Ovary (tissue), 9 donors: ENCODE data around the gene ACVR1B. TPM values are rescaled to one million over a fixed set of nuclear protein-coding genes. Genes with fewer than 3 reads are reported as not detected.

Experiments used
- DNase-seq, 5 donors: peaks; one replicate each; pipeline ENCODE4 v3.0.0-alpha.2; 2019 to 2020
- H3K27ac ChIP-seq, 2 donors: fragments of 200-600 bp; one replicate each; pipeline versions ENCODE4 v1.5.1 to v1.8.0; 2019 to 2022
- H3K27me3 ChIP-seq: fragments of 200-600 bp; one replicate; pipeline ENCODE4 v1.8.0; 2022
- H3K36me3 ChIP-seq: fragments of 200-600 bp; sonication (generic); one replicate; pipeline ENCODE4 v1.5.1; 2019
- H3K4me1 ChIP-seq: one replicate; pipeline ENCODE4 v1.8.1; 2013; ENCODE audit warnings: mild to moderate bottlenecking, moderate library complexity; ENCODE audit not compliant: insufficient read depth
- H3K4me3 ChIP-seq: fragments of 200-600 bp; sonication (generic); one replicate; pipeline ENCODE4 v1.5.1; 2017
- H3K9me3 ChIP-seq, 2 donors: fragments of 200-600 bp in 1 of 2; sonication (generic) in 1 of 2; one replicate each; pipeline versions ENCODE4 v1.5.1 to v1.8.1; 2013 to 2019; ENCODE audit warnings: mild to moderate bottlenecking in 1 of 2, moderate library complexity in 1 of 2
- CTCF ChIP-seq, 3 donors: fragments of 450-650 bp in 2 of 3; fragments of 200-600 bp in 1 of 3; IDR thresholded peaks; one replicate each; pipeline versions ENCODE4 v1.5.1 to v1.8.0; 2016 to 2022; ENCODE audit warnings: antibody characterized with exemption in 3 of 3, mild to moderate bottlenecking in 1 of 3
- EP300 ChIP-seq: sonication (generic); formaldehyde crosslinking; IDR thresholded peaks from one replicate; pipeline ENCODE4 v1.6.1; 2017; ENCODE audit warnings: antibody characterized with exemption
- POLR2A ChIP-seq: fragments of 450-650 bp; IDR thresholded peaks from one replicate; pipeline ENCODE4 v1.6.1; 2017; ENCODE audit warnings: antibody characterized with exemption, mild to moderate bottlenecking, moderate library complexity
- WGBS, 3 donors: extraction: QIAGEN DNeasy Blood & Tissue Kit in 1 of 3; methylation state at CpG; one replicate each; pipeline versions ENCODE4 v1.1.5 to v1.1.7; 2013 to 2017; 5-methylcytosine and 5-hydroxymethylcytosine counted together
- intact Hi-C, 4 donors: fragments of 100-400 bp; cut with DNase I; formaldehyde crosslinking; loops; one replicate each; pipeline versions ENCODE4 v1.11.0 to v1.15.1; 2022 to 2023
- polyA plus RNA-seq, 2 donors: library from polyadenylated mRNA; stranded (reverse); fragments of 200-250 nt in 1 of 2; fragments of 350-450 nt in 1 of 2; fragmentation: Illumina TruSeq in 1 of 2; extraction: RNeasy Lipid Tissue Mini Kit (QIAGEN cat#74804) in 1 of 2; gene quantifications; one replicate each; pipeline ENCODE4 v1.2.3, GENCODE V29; 2013 to 2014
- total RNA-seq, 7 donors: library from RNA; depleted of rRNA in 2 of 7; stranded (reverse); fragments of >200 nt in 2 of 7; fragmentation: NEBNext Ultra II Directional in 3 of 7; extraction: Animal tissue kit (Norgen Biotek cat#: 25700) in 3 of 7; gene quantifications; one replicate each; pipeline versions ENCODE4 v1.1.0 to v1.2.4, GENCODE V29; 2016 to 2023
- donor health status: DM: no; HTN: no; CAD: no; lungs with moderate emphysema.
- donor health status: DM: no; HTN: no; CAD: no.
- donor health status: Bipolar disorder and iron deficiency.
- donor health status: DM: yes; HTN: yes; CAD: no.
- donor health status: DM: no; HTN: no; CAD: no.
- donor health status: DM: yes; HTN: yes; CAD: no.

Gene ACVR1B
- total and polyA plus RNA-seq, 9 donors = 6.9 to 27.3 (median 19.1) TPM

GRCh38 chr12:51922146-51922545 is 29.4 kb upstream of the ACVR1B start:
- intact Hi-C loops = no loop called here
- TF ChIP-seq EP300 (no peak), POLR2A (no peak), CTCF (IDR thresholded peaks at IDR 0.05) (no peak)
- WGBS, 3 donors = 92 to 96% (median 94%) methylated on average over 2 of the region's 2 CpGs
- no peaks in the 10 kb centered on the region for H3K36me3 ChIP-seq
- no peaks in the 10 kb centered on the region for H3K27me3 ChIP-seq
- no peak overlapping the region for H3K27ac ChIP-seq
- no peaks in the 10 kb centered on the region for H3K9me3 ChIP-seq
- peaks cover 16% of the 10 kb centered on the region for H3K4me1 ChIP-seq
- H3K4me3 ChIP-seq = no peak overlapping the region
- DNase-seq = peak in 1 of 5 donors; percentile 22

- 53 to 65% (median 55%) methylated on average over 14 to 16 of the region's 16 CpGs for WGBS, 3 donors
- no peak overlapping the region for H3K4me3 ChIP-seq
- TF ChIP-seq POLR2A (no peak), EP300 (no peak), CTCF (IDR thresholded peaks at IDR 0.05) (no peak)
- intact Hi-C loops = no loop called here
- no peaks in the 10 kb centered on the region for H3K9me3 ChIP-seq
- DNase-seq = no peak
- no peaks in the 10 kb centered on the region for H3K27me3 ChIP-seq
- H3K36me3 ChIP-seq = no peaks in the 10 kb centered on the region
- H3K4me1 ChIP-seq = peaks cover 10% of the 10 kb centered on the region
- H3K27ac ChIP-seq = no peak overlapping the region
Measured at GRCh38 chr12:51922762-51923505, 28.6 kb upstream of the ACVR1B start.

- H3K4me3 ChIP-seq = no peak overlapping the region
- 23 to 30% (median 27%) methylated on average over 30 to 31 of the region's 31 CpGs for WGBS, 3 donors
- no peak overlapping the region for H3K27ac ChIP-seq
Measured at GRCh38 chr12:51923506-51924365, 27.8 kb upstream of the ACVR1B start.

More at GRCh38 chr12:51923506-51924365, 27.8 kb upstream of the ACVR1B start:
- peak in 3 of 5 donors; percentile 38 to 60 (median 46) for DNase-seq
- TF ChIP-seq POLR2A = no peak
- TF ChIP-seq EP300 = no peak
- peak in 2 of 3 donors; percentile 41 to 45 for TF ChIP-seq CTCF (IDR thresholded peaks at IDR 0.05)
- no peaks in the 10 kb centered on the region for H3K27me3 ChIP-seq
- H3K9me3 ChIP-seq = no peaks in the 10 kb centered on the region
- H3K4me1 ChIP-seq = peaks cover 10% of the 10 kb centered on the region
- intact Hi-C loops = no loop called here
- no peaks in the 10 kb centered on the region for H3K36me3 ChIP-seq
